H1 (cell line): ENCODE results near the gene COL6A1. TPM values are rescaled to one million over a fixed set of nuclear protein-coding genes. Genes with fewer than 3 reads are reported as not detected.

ENCODE experiments used
- BACH1 ChIP-seq: IDR thresholded peaks from 2 replicates; pipeline ENCODE4 v1.6.1; 2012; ENCODE audit warnings: low read length, improper control_type of control experiment
- POLR2AphosphoS5 ChIP-seq: IDR thresholded peaks from 2 replicates; pipeline ENCODE4 v1.6.1; 2011; ENCODE audit warnings: low read depth, low read length
- POU5F1 ChIP-seq: IDR thresholded peaks from 2 replicates; pipeline ENCODE4 v1.6.1; 2011; ENCODE audit warnings: low read depth, mild to moderate bottlenecking, low read length, moderate library complexity
- RAD21 ChIP-seq, 2 experiments: IDR thresholded peaks in 1 of 2; conservative IDR thresholded peaks in 1 of 2; 2 replicates each; pipeline ENCODE4 v1.6.1; 2011; ENCODE audit warnings: low read depth in 2 of 2, low read length in 2 of 2, improper control_type of control experiment in 1 of 2, inconsistent platforms in 1 of 2, mild to moderate bottlenecking in 1 of 2, moderate library complexity in 1 of 2
- SP1 ChIP-seq: IDR thresholded peaks from 2 replicates; pipeline ENCODE4 v1.6.1; 2011; ENCODE audit warnings: low read depth, low read length
- YY1 ChIP-seq: IDR thresholded peaks from 2 replicates; pipeline ENCODE4 v1.6.1; 2011; ENCODE audit warnings: low read depth, mild to moderate bottlenecking, low read length
- polyA plus RNA-seq, 7 experiments: library from polyadenylated mRNA; depleted of rRNA in 3 of 7; stranded (reverse) in 5 of 7; unstranded in 2 of 7; fragments of >200 nt in 5 of 7; fragments of 200-250 nt in 2 of 7; gene quantifications; 1 replicate in 5 of 7; 2 replicates in 1 of 7; 4 replicates in 1 of 7; pipeline versions ENCODE4 v1.2.1 to v1.2.3, GENCODE V29; 2011 to 2013; ENCODE audit warnings: missing spikeins in 2 of 7, mixed read lengths in 2 of 7
- total RNA-seq: library from RNA; stranded (reverse); fragmentation: NEBNext Ultra II Directional; extraction: Animal tissue kit (Norgen Biotek cat#: 25700); gene quantifications from 2 replicates; pipeline ENCODE4 v1.2.1, GENCODE V29; 2021
- TF ChIP-seq, protein P1 (sequence below): fragments of 300-600 bp; sonication (generic); IDR thresholded peaks from 2 replicates; pipeline ENCODE4 v1.7.1; 2012; ENCODE audit warnings: low read length, moderate library complexity, mild to moderate bottlenecking, inconsistent platforms; ENCODE audit not compliant: insufficient replicate concordance

COL6A1 gene
- total and polyA plus RNA-seq, 2 of the 8 experiments (the other 6 are each of a cell fraction or from before 2014, with no cell fraction given) = 100 to 115 TPM

- TF ChIP-seq POU5F1 (no peak), RAD21 (IDR thresholded peaks at IDR 0.05 in 1 of 2, conservative IDR thresholded peaks at IDR 0.05 in 1 of 2; ENCODE audit: low read depth in 2 of 2, low read length in 2 of 2) (no peak), POLR2AphosphoS5 (no peak), YY1 (no peak), BACH1 (no peak), SP1 (no peak)
- TF ChIP-seq, protein P1, sequence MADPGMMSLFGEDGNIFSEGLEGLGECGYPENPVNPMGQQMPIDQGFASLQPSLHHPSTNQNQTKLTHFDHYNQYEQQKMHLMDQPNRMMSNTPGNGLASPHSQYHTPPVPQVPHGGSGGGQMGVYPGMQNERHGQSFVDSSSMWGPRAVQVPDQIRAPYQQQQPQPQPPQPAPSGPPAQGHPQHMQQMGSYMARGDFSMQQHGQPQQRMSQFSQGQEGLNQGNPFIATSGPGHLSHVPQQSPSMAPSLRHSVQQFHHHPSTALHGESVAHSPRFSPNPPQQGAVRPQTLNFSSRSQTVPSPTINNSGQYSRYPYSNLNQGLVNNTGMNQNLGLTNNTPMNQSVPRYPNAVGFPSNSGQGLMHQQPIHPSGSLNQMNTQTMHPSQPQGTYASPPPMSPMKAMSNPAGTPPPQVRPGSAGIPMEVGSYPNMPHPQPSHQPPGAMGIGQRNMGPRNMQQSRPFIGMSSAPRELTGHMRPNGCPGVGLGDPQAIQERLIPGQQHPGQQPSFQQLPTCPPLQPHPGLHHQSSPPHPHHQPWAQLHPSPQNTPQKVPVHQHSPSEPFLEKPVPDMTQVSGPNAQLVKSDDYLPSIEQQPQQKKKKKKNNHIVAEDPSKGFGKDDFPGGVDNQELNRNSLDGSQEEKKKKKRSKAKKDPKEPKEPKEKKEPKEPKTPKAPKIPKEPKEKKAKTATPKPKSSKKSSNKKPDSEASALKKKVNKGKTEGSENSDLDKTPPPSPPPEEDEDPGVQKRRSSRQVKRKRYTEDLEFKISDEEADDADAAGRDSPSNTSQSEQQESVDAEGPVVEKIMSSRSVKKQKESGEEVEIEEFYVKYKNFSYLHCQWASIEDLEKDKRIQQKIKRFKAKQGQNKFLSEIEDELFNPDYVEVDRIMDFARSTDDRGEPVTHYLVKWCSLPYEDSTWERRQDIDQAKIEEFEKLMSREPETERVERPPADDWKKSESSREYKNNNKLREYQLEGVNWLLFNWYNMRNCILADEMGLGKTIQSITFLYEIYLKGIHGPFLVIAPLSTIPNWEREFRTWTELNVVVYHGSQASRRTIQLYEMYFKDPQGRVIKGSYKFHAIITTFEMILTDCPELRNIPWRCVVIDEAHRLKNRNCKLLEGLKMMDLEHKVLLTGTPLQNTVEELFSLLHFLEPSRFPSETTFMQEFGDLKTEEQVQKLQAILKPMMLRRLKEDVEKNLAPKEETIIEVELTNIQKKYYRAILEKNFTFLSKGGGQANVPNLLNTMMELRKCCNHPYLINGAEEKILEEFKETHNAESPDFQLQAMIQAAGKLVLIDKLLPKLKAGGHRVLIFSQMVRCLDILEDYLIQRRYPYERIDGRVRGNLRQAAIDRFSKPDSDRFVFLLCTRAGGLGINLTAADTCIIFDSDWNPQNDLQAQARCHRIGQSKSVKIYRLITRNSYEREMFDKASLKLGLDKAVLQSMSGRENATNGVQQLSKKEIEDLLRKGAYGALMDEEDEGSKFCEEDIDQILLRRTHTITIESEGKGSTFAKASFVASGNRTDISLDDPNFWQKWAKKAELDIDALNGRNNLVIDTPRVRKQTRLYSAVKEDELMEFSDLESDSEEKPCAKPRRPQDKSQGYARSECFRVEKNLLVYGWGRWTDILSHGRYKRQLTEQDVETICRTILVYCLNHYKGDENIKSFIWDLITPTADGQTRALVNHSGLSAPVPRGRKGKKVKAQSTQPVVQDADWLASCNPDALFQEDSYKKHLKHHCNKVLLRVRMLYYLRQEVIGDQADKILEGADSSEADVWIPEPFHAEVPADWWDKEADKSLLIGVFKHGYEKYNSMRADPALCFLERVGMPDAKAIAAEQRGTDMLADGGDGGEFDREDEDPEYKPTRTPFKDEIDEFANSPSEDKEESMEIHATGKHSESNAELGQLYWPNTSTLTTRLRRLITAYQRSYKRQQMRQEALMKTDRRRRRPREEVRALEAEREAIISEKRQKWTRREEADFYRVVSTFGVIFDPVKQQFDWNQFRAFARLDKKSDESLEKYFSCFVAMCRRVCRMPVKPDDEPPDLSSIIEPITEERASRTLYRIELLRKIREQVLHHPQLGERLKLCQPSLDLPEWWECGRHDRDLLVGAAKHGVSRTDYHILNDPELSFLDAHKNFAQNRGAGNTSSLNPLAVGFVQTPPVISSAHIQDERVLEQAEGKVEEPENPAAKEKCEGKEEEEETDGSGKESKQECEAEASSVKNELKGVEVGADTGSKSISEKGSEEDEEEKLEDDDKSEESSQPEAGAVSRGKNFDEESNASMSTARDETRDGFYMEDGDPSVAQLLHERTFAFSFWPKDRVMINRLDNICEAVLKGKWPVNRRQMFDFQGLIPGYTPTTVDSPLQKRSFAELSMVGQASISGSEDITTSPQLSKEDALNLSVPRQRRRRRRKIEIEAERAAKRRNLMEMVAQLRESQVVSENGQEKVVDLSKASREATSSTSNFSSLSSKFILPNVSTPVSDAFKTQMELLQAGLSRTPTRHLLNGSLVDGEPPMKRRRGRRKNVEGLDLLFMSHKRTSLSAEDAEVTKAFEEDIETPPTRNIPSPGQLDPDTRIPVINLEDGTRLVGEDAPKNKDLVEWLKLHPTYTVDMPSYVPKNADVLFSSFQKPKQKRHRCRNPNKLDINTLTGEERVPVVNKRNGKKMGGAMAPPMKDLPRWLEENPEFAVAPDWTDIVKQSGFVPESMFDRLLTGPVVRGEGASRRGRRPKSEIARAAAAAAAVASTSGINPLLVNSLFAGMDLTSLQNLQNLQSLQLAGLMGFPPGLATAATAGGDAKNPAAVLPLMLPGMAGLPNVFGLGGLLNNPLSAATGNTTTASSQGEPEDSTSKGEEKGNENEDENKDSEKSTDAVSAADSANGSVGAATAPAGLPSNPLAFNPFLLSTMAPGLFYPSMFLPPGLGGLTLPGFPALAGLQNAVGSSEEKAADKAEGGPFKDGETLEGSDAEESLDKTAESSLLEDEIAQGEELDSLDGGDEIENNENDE = no peak
These were observed 29.9 kb upstream of the COL6A1 start (continued) for GRCh38 chr21:45951676-45952075.
